GM19023 (cell line): ENCODE data around the gene HBE1.
"Not testable (repeated sequence)": the region's sequence is repeated elsewhere in the genome, so short reads cannot be mapped to it uniquely, and the experiment has no call there.

ENCODE experiments used
- ATAC-seq: cut with Tn5 transposase; IDR thresholded peaks from one replicate; pipeline ENCODE4 v1.9.1; 2021; ENCODE audit warnings: mild to moderate bottlenecking, moderate library complexity; ENCODE audit not compliant: unreplicated experiment

The HBE1 gene

GRCh38 chr11:5254646-5255413, 14.9 kb downstream of the HBE1 start, which contains the start of gene HBG2:
HBG2 (minus strand) TSS chr11:5254781; CDS start chr11:5254728, 53 bp downstream.
- not testable (repeated sequence) for ATAC-seq

- not testable (repeated sequence) for ATAC-seq
Observed at GRCh38 chr11:5254023-5254422, 15.7 kb downstream of the HBE1 start.

DNA sequence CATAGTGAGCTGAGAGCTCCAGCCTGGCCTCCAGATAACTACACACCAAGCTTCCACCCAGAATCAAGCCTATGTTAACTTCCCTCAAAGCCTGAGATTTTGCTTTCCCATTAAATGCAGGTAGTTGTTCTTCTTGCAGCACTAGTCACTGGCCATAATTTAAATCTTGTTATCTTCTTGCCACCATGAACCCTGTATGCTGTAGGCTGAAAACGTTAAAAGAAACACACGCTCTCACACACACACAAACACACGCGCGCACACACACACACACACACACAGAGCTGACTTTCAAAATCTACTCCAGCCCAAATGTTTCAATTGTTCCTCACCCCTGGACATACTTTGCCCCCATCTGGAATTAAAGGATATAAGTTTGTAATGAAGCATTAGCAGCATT, 16.3 kb downstream of the HBE1 start:
- not testable (repeated sequence) for ATAC-seq

- no peak for ATAC-seq
Observed at GRCh38 chr11:5252919-5253265, 16.9 kb downstream of the HBE1 start.

DNA sequence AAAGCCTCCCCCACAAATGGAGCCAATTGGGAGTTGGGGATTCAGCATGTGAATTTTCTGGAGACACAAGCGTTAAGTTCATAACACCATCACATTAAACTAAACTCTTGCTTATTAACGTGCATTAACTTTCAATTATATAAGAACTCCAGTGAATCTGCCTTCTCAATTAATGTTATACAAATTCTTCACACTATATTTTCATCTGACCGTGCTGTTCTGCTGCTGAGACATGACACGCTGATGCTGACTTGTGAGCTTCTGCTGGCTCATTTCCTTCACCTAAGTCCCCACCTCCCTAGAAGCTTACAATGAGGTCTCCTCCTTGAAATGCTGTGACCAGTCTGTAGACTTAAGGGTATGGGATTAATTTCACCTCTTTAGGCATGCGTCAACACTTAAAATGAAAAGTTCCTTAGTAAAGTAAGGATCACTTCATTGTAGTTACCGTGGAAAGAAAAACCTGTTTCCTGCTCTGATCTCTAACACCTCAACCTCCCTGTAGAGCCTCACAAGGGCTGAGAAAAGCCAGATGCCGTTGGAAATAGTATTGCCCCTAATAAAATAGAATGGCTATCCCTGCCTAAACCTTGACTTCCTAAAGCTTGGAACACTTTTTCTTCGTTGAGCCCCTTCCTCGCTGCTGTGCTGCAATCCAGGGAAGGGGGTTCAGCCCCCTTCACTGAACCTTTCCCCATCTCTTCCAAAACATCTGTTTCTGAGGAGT, 17.4 kb downstream of the HBE1 start:
- ATAC-seq = no peak

DNA sequence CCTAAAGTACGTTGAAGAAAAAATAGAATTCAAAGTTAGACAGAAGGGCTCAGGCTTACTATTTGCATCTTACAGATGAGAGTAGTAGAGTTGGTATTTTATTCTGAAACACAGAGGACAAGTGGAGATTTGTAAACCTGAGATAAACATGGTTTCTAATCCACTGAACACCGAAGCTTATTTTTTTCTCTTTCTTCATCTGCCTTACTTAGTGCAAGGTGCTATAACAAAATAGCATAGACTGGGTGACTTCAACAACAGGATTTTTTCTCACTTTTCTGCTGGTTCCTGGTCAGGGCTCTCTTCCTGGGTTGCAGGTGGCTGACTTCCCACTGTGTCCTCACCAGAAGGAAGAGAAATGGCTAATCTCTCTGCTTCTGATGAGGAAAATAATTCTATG, 18.0 kb downstream of the HBE1 start:
- no peak for ATAC-seq

- ATAC-seq = no peak
Observed at GRCh38 chr11:5250543-5251204, 19.1 kb downstream of the HBE1 start.

DNA sequence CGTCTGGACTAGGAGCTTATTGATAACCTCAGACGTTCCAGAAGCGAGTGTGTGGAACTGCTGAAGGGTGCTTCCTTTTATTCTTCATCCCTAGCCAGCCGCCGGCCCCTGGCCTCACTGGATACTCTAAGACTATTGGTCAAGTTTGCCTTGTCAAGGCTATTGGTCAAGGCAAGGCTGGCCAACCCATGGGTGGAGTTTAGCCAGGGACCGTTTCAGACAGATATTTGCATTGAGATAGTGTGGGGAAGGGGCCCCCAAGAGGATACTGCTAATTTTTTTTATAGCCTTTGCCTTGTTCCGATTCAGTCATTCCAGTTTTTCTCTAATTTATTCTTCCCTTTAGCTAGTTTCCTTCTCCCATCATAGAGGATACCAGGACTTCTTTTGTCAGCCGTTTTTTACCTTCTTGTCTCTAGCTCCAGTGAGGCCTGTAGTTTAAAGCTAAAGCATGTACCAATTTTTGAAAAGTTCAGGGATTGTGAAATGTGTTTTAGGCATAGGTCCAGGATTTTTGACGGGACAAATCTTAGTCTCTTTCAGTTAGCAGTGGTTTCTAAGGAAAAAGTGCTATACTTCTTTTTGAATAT, 19.8 kb downstream of the HBE1 start, which contains the start of gene HBG1:
Gene HBG1 (minus strand): TSS at position 51 of the 590 bp plus-strand sequence. CDS start 53 bp downstream, outside the sequence.
- ATAC-seq = not testable (repeated sequence)

GRCh38 chr11:5248498-5248897, 21.2 kb downstream of the HBE1 start:
- ATAC-seq = not testable (repeated sequence)

DNA sequence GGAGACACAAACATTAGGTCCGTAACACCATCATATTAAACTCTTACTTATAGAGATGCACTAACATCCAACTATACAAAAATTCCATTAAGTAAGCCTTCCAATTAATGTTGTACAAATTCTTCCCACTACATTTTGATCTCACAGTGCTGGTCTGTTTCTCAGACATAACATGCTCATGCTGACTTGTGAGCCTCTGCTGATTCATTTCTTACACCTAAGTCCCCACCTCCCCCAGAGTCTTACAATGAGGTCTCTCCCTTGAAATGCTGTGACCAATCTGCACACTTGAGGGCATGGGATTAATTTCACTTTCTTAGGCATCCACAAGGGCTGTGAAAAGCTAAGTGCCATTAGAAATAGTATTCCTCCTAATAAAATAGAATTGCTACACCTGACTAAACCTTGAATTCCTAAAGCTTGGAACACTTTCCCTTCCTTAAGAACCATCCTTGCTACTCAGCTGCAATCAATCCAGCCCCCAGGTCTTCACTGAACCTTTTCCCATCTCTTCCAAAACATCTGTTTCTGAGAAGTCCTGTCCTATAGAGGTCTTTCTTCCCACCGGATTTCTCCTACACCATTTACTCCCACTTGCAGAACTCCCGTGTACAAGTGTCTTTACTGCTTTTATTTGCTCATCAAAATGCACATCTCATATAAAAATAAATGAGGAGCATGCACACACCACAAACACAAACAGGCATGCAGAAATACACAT, 22.1 kb downstream of the HBE1 start:
- ATAC-seq = no peak

DNA sequence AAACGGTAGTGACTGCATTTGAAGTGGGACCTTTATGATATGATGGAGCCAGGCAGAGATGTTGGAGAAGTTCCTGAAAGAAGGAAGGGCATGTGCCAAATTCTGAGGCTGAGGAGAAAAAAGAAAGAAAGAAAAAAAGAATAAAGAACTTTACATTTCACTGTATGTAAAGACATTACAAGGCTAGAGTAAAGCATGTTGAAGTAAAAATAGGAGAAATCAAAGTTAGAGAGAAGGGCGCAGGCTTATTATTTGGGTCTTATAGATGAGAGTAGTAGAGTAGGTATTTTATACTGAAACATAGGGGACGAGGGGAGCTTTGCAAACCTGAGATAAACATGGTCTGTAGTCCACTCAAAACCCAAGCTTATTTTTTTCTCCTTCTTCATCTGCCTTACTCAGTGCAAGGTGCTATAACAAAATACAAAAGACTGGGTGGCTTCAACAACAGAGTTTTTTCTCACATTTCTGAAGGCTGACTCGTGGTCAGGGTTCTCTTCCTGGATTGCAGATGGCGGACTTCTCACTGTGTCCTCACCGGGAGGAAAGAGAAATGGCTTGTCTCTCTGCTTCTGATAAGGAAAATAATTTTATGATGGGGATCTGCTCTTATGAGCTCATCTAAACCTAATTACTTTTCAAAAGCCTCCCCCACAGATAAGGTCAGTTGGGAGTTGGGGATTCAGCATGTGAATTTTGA, 22.8 kb downstream of the HBE1 start:
- ATAC-seq = no peak

DNA sequence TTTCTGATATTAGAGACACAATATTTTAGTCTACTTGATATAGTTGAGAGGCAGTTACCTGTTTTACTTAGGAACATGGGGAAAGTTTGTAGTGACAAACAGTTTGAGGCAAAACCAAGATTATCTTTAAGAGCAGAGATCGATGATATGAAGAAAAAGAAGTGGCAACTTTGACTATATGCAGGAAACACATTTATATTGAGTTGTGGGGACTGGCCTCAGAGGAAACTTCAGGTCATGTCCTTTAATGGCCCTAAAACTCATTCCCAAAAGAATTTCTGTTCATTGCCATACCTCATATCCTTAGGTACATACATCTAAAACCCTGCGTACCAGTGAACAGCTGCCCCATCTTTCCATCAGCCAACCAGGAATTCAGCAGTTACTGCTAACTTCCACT, 24.6 kb downstream of the HBE1 start:
- no peak for ATAC-seq

GRCh38 chr11:5243816-5244180, 25.9 kb downstream of the HBE1 start:
- ATAC-seq = no peak

DNA sequence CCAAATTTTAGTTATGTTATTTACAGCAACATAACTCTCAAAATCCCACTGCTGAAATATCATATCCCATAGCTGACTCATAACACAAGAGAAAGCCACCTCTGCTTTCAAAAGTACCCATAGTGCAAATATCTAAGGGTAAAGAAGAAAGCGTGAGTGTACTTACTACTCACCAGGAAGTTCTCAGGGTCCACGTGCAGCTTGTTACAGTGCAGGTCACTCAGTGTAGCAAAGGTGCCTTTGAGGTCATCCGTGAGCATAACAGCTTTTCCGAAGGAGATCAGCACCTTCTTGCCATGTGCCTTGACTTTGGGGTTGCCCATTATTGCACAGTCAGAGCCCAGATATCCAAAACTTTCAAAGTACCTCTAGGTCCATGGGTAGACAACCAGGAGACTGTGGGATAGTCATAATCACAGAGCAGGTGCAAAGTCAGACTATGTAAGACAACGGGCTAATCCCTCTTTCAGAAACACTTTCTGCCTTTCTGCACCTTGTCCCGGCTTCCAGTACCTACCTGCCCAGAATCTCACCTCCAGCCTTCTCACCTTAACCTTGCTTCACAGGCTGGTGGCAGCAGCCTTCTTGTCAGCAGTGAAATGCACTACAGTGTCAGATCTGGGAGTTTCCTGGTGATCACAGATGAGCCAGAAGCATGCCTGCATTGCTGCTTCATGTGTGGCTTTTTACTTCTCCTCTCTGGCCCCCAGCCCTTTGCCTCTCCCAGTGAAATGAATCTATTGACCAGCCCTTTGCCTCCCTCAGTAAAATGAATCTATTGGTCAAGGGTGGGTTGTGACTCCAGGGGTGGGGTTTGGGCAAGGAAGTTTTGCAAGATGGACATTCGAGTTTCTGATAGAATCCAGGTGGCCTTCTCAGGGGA, 26.6 kb downstream of the HBE1 start:
- ATAC-seq = peak; percentile 55

GRCh38 chr11:5242208-5242607, 27.5 kb downstream of the HBE1 start:
- ATAC-seq = no peak

- ATAC-seq = no peak
Observed at GRCh38 chr11:5241458-5241857, 28.3 kb downstream of the HBE1 start.

DNA sequence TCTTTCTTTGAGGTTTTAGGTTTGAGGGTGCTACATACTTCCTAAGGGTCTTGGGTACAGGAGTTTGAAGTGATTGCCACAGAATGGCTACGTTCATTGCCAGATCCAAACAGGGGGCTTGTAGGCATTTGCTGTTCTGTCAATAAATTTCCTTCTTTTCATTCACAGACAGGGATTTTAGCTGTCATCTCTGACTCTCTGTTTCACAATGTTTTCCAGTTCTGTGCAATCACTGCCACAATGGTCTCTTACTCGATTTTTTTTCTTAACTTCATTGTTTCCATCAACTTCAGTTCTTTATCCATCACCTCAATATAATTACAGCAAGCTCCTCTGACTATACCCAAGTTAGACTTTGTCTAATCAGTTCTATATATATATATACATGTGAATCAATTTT, 29.3 kb downstream of the HBE1 start:
- ATAC-seq = no peak

DNA sequence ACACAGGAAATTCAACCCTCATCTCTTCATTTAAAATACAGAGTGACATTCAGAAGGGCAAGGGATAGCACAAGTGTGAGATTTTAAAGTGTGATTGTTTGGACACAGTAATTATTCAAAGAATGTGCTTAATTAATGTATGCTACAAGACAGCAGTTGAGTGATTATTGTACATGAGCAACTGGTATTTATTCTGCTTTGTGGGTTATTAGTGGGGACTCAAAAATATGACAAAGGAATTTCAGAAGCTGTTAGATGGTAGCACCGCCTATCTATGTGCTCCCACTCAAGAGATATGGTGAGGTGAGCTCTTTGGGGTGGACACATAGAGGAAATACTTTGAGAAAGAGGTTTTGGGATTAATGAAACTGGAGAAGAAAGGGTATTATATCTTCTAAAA, 29.7 kb downstream of the HBE1 start:
- no peak for ATAC-seq

- ATAC-seq = no peak
Observed at GRCh38 chr11:5239046-5239445, 30.7 kb downstream of the HBE1 start.
